ENCODE measurements around the gene PPP6R2.

The PPP6R2 gene

GRCh38 chr22:50469377-50470305, 126.5 kb downstream of the PPP6R2 start:
- peak; percentile 26 for DNase-seq

- DNase-seq: no peak
Measured at GRCh38 chr22:50470491-50470890, 127.4 kb downstream of the PPP6R2 start.

DNA sequence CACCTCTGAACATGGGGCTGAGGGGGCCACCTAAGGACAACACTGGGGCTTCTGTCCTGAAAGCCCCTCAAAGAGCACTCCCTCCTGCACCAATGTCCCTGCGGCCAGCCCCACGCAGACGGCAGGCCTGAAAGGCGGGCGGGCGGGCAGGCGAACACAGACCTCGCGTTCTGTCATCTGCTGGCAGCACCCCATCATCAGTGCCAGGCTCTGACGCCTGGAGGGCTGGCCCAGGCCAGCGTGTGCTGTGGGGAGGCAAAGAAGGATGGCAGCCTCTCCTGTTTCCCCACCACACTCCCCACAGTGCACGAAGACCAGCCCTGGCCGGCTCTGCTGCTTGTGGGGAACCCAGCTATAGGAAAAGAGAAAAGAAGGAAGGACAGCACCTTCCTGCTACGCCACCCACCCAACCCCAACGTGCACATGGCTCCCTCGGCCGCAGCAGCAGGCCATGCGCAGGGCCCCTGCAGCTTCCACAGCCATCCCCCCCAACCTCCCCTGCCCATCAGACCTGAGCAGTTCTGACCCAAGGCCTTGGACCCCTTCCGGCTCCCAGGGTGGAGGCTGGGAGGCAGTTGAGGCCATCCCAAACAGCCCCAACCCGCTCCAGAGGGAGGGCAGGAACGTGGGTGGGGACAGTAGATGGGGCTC, 128.2 kb downstream of the PPP6R2 start:
- DNase-seq: no peak

DNA sequence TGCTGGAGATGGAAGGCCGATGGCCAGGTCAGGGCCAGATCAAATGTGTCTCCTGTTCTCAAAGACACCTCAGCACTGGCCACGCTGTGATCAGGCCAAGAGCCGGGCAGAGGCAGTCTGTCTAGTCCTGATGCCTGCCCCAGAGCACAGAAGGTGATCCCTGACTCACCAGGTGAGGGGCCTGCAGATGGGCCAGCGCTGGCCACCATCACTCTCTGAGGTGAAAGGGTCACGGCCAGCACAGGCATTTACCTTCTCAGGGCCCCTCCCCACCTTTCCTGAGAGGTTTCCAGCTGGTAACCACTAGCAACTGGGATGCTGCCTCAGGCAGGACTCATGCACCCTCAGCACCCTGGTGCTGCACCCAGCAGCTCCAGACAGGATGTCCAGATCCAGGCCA, 128.8 kb downstream of the PPP6R2 start:
- no peak for DNase-seq

DNA sequence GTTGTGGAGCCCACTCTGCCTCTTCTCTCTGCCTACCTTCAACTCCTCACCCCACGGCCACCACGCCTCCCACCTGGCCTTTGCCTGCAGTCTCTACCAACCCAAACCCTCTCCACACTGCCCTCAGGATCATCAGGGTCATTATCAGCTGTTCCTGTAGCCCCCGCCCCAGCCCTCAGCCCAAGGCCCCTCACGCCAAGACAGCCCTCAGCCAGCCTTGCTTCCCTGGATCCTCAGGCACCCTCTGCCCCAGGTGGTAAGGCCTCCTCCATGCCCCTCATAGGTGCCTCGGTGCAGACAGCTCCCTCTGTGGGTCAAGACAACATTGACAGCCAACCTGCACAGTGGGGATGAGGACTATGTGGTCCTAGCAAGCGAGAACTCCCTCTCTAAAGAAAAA, 130.0 kb downstream of the PPP6R2 start:
- DNase-seq: no peak

DNA sequence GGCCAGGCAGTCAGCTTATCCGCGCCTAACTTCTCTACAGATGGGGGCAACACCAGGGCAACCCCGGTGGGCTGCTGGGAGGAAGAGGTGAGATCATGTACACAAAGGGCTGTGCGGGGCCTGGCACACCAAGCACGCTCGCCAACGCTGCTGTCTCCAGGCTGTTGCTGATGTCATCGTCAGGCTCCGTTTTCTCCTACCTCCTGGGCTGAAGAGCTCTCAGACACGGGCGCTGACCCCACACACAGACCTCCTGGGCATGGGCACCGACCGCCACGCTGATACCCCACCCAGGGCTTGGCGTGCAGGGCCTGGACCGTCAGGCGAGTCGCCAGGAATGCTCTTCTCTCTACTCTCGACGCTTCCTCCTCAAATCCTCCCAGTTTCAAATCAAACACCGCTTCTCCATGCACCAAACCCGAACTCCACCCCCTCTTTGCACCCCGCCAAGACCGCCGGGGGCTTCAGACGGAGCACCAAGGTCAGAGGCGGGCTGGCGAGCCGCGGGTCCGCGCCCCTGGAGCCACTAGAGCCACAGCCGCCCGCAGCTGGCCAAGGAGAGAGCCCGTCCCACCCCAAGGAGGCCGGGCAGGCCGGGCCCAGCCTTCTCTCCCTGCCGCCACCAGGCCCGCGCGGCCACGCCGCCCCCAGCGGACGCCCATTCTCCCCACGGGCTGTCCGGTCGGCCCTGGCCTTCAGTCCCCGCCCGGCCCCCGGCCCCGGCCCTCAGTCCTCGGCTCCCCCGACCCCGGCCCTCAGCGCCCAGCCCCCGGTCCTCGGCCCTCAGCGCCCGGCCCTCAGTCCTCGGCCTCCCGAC, 130.9 kb downstream of the PPP6R2 start:
- peak; percentile 29 for DNase-seq

DNA sequence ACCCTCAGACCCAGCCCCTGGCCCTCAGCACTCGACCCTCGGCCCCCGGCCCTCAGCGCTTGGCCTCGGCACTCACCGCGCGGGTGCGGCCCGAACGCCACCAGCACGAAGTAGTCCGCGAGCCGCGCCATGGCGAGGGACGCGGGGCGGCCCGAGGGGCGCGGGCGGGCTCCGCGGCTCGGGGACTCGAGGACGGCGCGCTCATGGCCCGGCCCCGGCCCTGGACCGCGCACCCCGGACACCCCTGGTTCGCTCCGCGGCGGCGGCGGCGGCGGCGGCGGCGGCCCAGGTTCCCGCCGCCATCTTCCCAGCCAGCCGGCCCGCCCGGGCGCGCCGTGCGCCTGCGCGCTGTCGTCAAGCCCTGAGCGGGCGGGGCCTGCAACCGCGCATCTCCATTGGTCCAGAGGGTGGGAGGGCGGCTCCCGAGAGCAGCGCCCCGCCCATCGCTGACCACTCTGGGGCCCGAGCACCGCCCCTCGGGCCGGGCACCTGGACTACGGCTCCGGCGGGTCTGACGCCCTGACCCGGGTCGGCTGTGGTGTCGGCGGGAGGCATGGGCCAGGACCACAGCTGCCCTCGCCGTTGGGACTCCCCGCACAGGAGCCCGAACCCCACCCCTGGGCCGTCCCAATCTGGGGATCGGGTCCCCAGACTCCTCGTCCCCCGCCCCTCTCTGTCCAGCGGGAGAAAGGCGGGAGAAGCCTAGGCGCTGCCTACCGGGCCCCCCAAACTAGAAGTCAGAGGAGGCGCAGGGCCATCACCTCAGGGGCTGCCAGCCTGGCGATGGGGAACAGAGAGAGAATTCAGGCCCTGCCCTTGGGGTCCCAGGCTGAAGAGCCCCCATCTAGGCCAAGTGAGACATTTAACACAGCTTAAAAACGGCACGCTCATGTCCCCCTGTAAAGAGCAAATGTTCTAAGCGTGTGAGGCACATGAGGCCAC, 131.9 kb downstream of the PPP6R2 start, which contains the start of gene SBF1:
Gene SBF1 (minus strand): TSS at position 326 of the 942 bp plus-strand sequence. CDS start 195 bp downstream, at position 131.
- peak; percentile 85 for DNase-seq

DNA sequence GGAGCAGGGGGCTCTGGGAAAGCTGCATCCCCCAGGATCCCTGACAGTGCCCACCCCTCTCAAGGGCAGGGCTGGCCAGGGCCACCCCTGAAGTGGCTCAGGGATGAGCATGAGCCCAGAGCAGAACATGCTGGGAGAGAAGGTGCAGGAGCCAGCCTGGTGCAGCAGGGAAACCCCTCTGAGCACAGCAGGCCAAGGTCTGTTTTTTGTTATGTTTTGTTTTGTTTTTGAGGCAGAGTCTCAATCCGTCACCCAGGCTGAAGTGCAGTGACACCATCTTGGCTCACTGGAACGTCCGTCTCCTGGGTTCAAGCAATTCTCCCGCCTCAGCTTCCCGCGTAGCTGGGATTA, 132.5 kb downstream of the PPP6R2 start:
- no peak for DNase-seq

DNA sequence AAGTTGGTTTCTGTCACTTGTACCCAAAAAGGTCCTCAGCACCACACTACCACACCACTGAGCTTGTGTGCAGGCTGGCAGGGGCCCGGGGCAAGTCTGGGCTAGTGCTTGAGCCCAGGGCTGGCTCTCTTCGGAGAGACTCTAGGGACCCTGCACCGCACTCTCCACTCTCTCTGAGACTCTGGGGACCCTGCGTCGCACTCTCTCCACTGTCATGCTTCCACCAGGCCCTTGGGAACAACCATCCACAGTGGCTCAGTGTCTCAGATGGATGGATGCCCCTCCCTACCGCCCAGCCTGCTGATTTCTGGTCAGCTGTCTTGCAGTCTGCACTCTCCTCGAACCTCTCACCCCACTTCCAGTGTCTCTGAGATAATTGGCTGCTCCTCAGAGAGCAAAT, 133.7 kb downstream of the PPP6R2 start:
- no peak for DNase-seq

- no peak for DNase-seq
Measured at GRCh38 chr22:50477923-50478322, 134.8 kb downstream of the PPP6R2 start.

- no peak for DNase-seq
Measured at GRCh38 chr22:50479721-50480120, 136.6 kb downstream of the PPP6R2 start.

- DNase-seq: no peak
Measured at GRCh38 chr22:50481045-50481439, 137.9 kb downstream of the PPP6R2 start.

DNA sequence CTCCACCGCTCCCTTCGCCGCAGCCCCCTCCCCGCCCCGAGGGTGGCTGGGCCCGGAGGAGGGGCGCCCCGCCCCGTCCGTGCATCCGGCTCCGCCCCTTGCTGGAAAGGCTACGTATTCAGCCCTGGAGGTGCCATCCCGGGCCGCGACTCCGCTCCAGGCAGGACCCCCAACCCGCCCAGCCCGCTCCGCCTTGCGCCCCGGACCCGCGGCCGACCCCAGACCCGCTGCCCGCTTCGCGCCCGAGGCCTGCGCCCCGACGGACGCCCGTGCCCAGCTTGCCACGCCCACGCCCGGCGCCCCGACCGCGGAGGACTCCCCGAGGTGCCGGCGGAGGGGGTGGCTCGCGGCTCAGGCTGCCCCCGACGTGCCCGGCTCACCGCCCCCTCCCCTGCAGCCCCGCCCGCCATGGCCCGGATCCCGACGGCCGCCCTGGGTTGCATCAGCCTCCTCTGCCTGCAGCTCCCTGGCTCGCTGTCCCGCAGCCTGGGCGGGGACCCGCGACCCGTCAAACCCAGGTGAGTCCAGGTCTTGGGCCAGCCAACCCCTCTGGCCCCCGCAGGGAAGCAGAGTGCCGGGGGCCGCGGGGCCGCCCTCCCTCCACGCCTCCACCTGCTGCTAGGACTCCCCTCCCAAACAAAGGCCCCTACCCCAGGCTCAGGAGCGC, 138.4 kb downstream of the PPP6R2 start, which contains the start of gene ADM2:
Gene ADM2 (plus strand): TSS at position 104 of the 667 bp plus-strand sequence. CDS start 305 bp downstream, at position 409.
- peak; percentile 45 for DNase-seq

DNA sequence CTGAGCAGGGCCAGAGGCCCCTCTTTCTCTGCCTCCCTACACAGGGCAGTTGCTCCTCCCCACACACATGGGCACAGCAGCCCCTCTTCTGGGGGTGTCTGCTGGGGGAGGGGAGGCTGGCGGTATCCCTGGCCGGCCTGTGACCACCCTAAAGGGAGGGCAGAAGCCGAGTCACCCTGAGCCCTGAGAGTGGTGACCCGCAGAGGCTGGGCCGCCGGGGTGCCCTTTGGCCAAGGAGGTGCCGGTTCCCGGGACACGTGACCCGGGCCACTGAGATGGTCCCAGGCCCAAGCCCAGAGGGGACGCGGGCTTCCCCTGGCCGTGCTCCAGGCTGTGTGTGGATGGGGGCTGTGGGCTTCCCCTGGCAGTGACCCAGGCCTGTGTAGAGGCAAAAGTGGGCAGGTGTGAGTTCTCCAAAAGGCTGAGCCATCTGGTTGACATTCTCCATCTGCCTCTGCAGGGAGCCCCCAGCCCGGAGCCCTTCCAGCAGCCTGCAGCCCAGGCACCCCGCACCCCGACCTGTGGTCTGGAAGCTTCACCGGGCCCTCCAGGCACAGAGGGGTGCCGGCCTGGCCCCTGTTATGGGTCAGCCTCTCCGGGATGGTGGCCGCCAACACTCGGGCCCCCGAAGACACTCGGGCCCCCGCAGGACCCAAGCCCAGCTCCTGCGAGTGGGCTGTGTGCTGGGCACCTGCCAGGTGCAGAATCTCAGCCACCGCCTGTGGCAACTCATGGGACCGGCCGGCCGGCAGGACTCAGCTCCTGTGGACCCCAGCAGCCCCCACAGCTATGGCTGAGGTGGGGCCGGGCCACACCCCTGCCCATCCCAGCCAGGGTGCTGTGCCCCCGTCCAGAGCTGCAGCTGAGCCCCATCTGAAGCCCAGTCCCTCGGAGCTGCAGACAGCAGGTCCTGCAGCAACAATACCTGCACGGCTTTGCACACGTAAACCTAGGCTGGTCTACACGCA, 139.3 kb downstream of the PPP6R2 start:
- no peak for DNase-seq

- no peak for DNase-seq
Measured at GRCh38 chr22:50483106-50483505, 140.0 kb downstream of the PPP6R2 start.

DNA sequence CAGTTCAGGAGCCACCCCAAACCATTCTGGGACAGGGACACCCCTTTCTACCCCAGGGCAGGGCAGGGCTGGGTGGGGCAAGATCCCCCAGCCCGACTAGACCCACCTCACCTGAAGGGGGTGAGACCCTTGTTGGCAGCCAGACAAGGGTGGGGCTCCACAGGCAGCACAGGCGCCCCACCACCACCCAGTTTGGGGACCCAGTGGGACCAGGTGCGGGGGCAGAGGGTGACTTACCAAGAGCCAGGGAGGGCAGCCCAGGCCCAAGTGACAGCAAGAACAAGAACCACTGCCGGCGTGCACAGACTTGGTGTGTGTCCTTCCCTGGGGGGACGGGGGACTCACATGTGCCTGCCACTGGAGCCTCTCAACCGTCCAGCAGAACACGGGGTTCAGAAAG, 140.4 kb downstream of the PPP6R2 start:
- no peak for DNase-seq

DNA sequence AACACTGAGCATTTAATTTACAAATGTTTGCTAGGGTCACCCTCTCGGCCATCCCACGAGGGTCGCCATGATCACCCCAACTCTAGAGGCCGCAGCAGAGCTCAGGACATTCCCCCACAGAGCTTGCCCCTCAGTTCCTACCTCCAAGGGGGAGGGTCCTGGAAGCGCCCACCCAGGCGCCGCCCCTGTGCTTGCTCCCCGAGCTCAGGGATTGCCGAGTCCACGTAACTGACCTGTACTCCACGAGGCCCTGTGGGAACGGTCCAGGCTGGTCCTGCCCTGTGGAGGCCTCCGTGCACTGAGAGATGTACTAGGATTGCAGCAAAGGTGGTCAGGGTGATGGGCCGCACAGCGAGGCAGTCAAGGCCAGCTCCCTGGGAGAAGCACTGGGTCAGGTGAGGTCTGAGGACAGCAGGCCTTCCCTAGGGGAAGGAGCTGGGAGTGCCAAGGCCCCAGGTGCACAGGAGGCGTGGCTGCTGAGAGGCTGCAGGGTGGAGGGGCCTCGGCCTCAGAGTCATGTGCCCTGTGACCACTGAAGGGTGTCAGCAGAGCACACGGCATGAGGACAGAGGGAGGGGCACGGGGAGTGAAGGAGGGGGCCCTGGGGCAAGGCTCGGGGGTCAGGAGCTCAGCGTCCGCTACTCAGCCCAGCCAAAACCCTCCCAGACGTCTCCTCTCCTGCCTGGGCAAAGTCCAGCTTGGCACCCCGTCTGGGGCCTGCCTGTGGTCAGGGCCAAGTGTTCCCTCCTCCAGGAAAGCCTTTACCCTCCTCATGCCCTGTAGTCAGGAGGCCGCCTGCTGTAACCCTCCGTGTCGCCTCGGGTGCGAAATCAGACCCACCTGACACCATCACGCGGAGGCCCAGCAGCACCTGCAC, 141.1 kb downstream of the PPP6R2 start:
- DNase-seq: no peak

DNA sequence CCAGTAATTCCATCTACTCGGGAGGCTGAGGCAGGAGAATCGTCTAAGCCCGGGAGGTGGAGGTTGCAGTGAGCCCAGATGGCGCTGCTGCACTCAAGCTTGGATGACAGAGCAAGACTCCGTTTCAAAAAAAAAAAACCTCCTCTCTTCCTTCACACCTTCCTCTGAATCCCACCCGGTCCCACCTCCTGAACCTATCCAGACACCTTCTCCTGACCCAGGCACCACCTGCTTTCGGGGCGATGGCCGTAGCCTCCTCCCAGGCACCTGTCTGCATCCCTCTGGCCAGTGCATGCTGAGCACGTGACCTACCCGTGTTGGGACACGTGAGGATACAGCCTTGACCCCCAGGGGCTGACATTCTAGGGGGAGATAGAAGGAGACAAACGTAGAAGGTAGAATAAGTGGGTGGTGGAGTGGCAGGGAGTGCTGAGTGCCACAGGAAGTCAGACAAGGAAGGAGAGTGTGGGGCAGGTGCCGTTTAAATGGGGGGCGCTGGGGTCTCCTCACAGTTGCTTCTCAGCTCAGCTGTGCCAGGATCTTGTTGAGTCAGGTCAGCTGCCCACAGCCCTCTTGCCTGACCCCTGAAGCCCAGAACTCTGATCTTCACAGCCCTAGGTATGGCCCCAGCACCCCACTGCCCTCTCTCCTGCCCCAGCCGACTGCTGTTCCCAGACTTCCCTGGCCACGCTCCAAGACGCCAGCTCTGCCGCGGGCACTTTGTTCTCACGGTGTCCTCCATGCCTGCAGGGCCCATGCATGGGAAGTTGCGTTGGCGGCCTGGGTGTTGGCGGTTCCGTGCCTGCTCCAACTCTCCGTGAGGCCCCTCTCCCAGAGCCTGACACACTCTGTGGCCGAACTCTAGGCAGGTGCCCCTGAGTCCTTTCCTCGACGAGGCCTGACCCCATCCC, 142.3 kb downstream of the PPP6R2 start:
- DNase-seq: no peak

All from fibroblast of skin of abdomen (primary cell).